Ovary (tissue), 9 donors: Measurements from ENCODE around the gene ILKAP. TPM values are rescaled to one million over a fixed set of nuclear protein-coding genes. Genes with fewer than 3 reads are reported as not detected.

Experiments used
- DNase-seq, 5 donors: peaks; one replicate each; pipeline ENCODE4 v3.0.0-alpha.2; 2019 to 2020
- H3K27ac ChIP-seq, 2 donors: fragments of 200-600 bp; one replicate each; pipeline versions ENCODE4 v1.5.1 to v1.8.0; 2019 to 2022
- H3K27me3 ChIP-seq: fragments of 200-600 bp; one replicate; pipeline ENCODE4 v1.8.0; 2022
- H3K36me3 ChIP-seq: fragments of 200-600 bp; sonication (generic); one replicate; pipeline ENCODE4 v1.5.1; 2019
- H3K4me1 ChIP-seq: one replicate; pipeline ENCODE4 v1.8.1; 2013; ENCODE audit warnings: mild to moderate bottlenecking, moderate library complexity; ENCODE audit not compliant: insufficient read depth
- H3K4me3 ChIP-seq: fragments of 200-600 bp; sonication (generic); one replicate; pipeline ENCODE4 v1.5.1; 2017
- H3K9me3 ChIP-seq, 2 donors: fragments of 200-600 bp in 1 of 2; sonication (generic) in 1 of 2; one replicate each; pipeline versions ENCODE4 v1.5.1 to v1.8.1; 2013 to 2019; ENCODE audit warnings: mild to moderate bottlenecking in 1 of 2, moderate library complexity in 1 of 2
- EP300 ChIP-seq: sonication (generic); formaldehyde crosslinking; IDR thresholded peaks from one replicate; pipeline ENCODE4 v1.6.1; 2017; ENCODE audit warnings: antibody characterized with exemption
- POLR2A ChIP-seq: fragments of 450-650 bp; IDR thresholded peaks from one replicate; pipeline ENCODE4 v1.6.1; 2017; ENCODE audit warnings: antibody characterized with exemption, mild to moderate bottlenecking, moderate library complexity
- WGBS, 3 donors: extraction: QIAGEN DNeasy Blood & Tissue Kit in 1 of 3; methylation state at CpG; one replicate each; pipeline versions ENCODE4 v1.1.5 to v1.1.7; 2013 to 2017; 5-methylcytosine and 5-hydroxymethylcytosine counted together
- intact Hi-C, 4 donors: fragments of 100-400 bp; cut with DNase I; formaldehyde crosslinking; loops; one replicate each; pipeline versions ENCODE4 v1.11.0 to v1.15.1; 2022 to 2023
- polyA plus RNA-seq, 2 donors: library from polyadenylated mRNA; stranded (reverse); fragments of 200-250 nt in 1 of 2; fragments of 350-450 nt in 1 of 2; fragmentation: Illumina TruSeq in 1 of 2; extraction: RNeasy Lipid Tissue Mini Kit (QIAGEN cat#74804) in 1 of 2; gene quantifications; one replicate each; pipeline ENCODE4 v1.2.3, GENCODE V29; 2013 to 2014
- total RNA-seq, 7 donors: library from RNA; depleted of rRNA in 2 of 7; stranded (reverse); fragments of >200 nt in 2 of 7; fragmentation: NEBNext Ultra II Directional in 3 of 7; extraction: Animal tissue kit (Norgen Biotek cat#: 25700) in 3 of 7; gene quantifications; one replicate each; pipeline versions ENCODE4 v1.1.0 to v1.2.4, GENCODE V29; 2016 to 2023
- TF ChIP-seq, protein P1 (sequence below), 3 donors: fragments of 450-650 bp in 2 of 3; fragments of 200-600 bp in 1 of 3; IDR thresholded peaks; one replicate each; pipeline versions ENCODE4 v1.5.1 to v1.8.0; 2016 to 2022; ENCODE audit warnings: antibody characterized with exemption in 3 of 3, mild to moderate bottlenecking in 1 of 3
- donor health status: DM: no; HTN: no; CAD: no; lungs with moderate emphysema.
- donor health status: DM: no; HTN: no; CAD: no.
- donor health status: Bipolar disorder and iron deficiency.
- donor health status: DM: yes; HTN: yes; CAD: no.
- donor health status: DM: no; HTN: no; CAD: no.
- donor health status: DM: yes; HTN: yes; CAD: no.

Gene ILKAP
- total and polyA plus RNA-seq, 9 donors = 28.4 to 54.9 (median 38.9) TPM

DNA sequence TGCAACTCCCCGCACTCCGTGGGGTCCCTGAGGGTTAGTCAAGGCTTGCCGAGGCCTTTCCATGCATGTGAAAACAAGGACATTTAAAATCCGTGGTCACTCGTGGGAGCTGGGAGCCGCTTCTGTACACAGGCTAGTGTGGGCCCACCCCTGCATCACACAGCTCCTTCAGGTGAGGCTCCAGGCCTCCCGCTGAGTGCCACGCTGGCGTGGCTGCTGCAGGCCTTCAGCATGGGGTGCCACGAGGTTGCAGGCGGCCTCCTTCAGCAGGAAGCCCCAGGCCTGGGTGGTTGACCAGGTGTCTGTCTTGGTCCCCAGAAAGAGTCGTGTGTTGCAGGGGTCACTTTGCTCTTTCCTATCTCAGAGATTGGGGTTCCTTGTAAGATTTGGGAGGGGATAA lies 58.4 kb downstream of the ILKAP start:
- H3K4me3 ChIP-seq = no peak overlapping the region
- H3K9me3 ChIP-seq = no peaks in the 10 kb centered on the region
- no peak for DNase-seq
- TF ChIP-seq, protein P1, sequence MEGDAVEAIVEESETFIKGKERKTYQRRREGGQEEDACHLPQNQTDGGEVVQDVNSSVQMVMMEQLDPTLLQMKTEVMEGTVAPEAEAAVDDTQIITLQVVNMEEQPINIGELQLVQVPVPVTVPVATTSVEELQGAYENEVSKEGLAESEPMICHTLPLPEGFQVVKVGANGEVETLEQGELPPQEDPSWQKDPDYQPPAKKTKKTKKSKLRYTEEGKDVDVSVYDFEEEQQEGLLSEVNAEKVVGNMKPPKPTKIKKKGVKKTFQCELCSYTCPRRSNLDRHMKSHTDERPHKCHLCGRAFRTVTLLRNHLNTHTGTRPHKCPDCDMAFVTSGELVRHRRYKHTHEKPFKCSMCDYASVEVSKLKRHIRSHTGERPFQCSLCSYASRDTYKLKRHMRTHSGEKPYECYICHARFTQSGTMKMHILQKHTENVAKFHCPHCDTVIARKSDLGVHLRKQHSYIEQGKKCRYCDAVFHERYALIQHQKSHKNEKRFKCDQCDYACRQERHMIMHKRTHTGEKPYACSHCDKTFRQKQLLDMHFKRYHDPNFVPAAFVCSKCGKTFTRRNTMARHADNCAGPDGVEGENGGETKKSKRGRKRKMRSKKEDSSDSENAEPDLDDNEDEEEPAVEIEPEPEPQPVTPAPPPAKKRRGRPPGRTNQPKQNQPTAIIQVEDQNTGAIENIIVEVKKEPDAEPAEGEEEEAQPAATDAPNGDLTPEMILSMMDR (IDR thresholded peaks at IDR 0.05) = no peak
- no peak for TF ChIP-seq EP300
- no peak for TF ChIP-seq POLR2A
- H3K36me3 ChIP-seq = no peaks in the 10 kb centered on the region
- H3K27me3 ChIP-seq = no peaks in the 10 kb centered on the region
- 78 to 88% (median 85%) methylated on average over 11 to 12 of the region's 12 CpGs for WGBS, 3 donors
- H3K27ac ChIP-seq = no peak overlapping the region
- intact Hi-C loops = no loop called here
- no peaks in the 10 kb centered on the region for H3K4me1 ChIP-seq

DNA sequence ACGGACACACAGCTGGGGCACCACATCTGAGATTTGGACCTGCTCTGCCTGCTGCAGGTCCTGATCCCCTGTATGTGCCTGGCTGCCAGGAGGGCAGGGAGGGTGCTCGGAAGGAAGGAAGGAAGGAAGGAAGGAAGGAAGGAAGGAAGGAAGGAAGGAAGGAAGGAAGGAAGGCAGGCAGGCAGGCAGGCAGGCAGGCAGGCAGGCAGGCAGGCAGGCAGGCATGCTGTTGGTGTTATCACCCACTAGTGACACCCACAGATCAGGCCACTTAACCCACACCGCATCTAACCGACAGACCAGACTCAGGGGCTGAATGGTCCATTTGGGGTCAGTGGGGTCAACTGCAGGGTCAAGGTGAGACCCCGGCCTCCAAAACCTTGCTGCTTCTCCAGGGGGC lies 59.2 kb downstream of the ILKAP start:
- H3K36me3 ChIP-seq = no peaks in the 10 kb centered on the region
- intact Hi-C loops = no loop called here
- H3K27me3 ChIP-seq = no peaks in the 10 kb centered on the region
- TF ChIP-seq EP300 = no peak
- TF ChIP-seq POLR2A = no peak
- TF ChIP-seq, protein P1 (IDR thresholded peaks at IDR 0.05) = no peak
- no peak overlapping the region for H3K4me3 ChIP-seq
- H3K27ac ChIP-seq = no peak overlapping the region
- no peak for DNase-seq
- 81 to 96% (median 91%) methylated on average over 5 of the region's 5 CpGs for WGBS, 3 donors
- no peaks in the 10 kb centered on the region for H3K4me1 ChIP-seq
- no peaks in the 10 kb centered on the region for H3K9me3 ChIP-seq

- intact Hi-C loops = no loop called here
- Histone ChIP-seq H3K9me3 (no peaks in the 10 kb centered on the region), H3K27ac (no peak overlapping the region), H3K36me3 (no peaks in the 10 kb centered on the region), H3K4me1 (no peaks in the 10 kb centered on the region), H3K4me3 (no peak overlapping the region), H3K27me3 (no peaks in the 10 kb centered on the region)
- no peak for DNase-seq
- WGBS, 3 donors = 54 to 76% (median 58%) methylated on average over 19 to 20 of the region's 20 CpGs
- TF ChIP-seq, protein P1 (IDR thresholded peaks at IDR 0.05) = no peak
- TF ChIP-seq EP300 = no peak
- TF ChIP-seq POLR2A = no peak
Observed at GRCh38 chr2:238143239-238143951, 60.1 kb downstream of the ILKAP start.

DNA sequence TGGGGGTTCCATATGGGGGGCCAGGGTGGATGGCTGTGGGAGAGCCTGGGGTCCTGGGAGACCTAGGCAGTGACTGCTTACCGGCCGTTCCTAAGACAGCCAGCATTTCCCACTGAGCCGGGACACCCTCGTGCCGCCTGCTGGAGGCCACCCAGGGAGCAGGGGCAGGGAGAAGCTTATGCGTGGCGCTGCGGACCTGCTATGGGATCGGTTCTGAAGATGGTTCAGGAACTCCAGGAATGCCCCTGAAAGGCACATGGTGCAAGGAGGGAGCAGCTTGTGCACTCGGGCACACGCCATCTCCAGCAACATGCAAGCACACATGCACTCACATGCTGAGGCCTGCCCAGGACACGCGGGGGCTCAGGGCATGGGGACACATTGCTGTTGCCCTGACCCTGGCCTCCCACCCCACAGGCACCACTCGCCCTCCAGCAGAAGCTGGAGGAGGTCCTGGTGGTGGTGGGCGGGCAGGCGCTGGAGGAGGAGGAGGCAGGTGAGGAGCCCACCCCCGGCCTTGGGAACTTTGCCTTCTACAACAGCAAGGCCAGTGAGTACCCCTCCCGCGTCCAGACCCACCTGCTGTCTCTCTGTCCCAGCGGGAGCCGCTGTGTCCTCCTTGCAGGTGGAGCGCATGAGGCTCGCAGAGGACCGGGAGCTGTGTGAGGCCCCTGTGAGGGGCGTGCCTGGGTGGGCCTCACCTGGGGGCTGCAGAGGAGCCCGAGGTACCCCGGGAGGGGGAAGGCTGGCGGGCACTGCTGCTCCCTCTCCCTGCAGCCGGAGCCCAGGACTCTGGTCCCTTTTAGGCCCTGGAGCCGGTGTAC lies 60.9 kb downstream of the ILKAP start:
- 56 to 73% (median 65%) methylated on average over 22 to 30 of the region's 30 CpGs for WGBS, 3 donors
- Histone ChIP-seq H3K4me1 (no peaks in the 10 kb centered on the region), H3K4me3 (no peak overlapping the region), H3K27ac (no peak overlapping the region), H3K9me3 (no peaks in the 10 kb centered on the region), H3K27me3 (no peaks in the 10 kb centered on the region), H3K36me3 (no peaks in the 10 kb centered on the region)
- no peak for DNase-seq
- intact Hi-C loops = no loop called here
- TF ChIP-seq, protein P1 (IDR thresholded peaks at IDR 0.05) = no peak
- no peak for TF ChIP-seq POLR2A
- no peak for TF ChIP-seq EP300
